Astrocyte (in vitro differentiated cells and primary cell): ENCODE data around the gene ELMO1.

Experiments used
- CTCF ChIP-seq: IDR thresholded peaks from 2 replicates; pipeline ENCODE4 v1.5.1; 2011; ENCODE audit warnings: low read depth, mild to moderate bottlenecking, inconsistent platforms, low read length, moderate library complexity; ENCODE audit not compliant: insufficient read depth
- EZH2 ChIP-seq: IDR thresholded peaks from 2 replicates; pipeline ENCODE4 v1.6.1; 2012; ENCODE audit warnings: mild to moderate bottlenecking, low read length, inconsistent platforms; ENCODE audit not compliant: insufficient read depth

DNA sequence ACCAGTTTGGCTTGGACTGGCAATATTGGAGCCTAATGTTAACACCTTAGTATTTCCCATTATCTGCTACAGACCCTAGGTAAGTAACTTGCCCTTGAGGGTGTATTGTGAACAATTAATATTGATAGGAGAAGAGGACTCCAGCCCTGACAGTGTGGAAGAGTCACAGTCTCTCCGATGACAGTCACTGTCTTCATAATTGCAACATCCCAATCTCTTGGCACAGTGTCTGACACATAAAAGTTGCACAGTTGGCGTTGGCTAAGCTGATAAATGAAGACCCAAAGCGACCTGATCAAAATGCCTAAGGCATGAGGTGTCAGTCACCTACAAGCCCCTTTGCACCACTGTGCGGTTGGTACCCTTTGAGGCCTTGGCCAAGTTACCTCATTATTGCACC is 569.6 kb downstream of the ELMO1 start:
- TF ChIP-seq CTCF (no peak), EZH2 (no peak)
